H9 (cell line): Measurements from ENCODE around the gene PPP1R8. TPM values are rescaled to one million over a fixed set of nuclear protein-coding genes. Genes with fewer than 3 reads are reported as not detected.

Source experiments
- DNase-seq: peaks from one replicate; pipeline ENCODE4 v3.0.0-alpha.2; 2017
- H2AFZ ChIP-seq: one replicate; pipeline ENCODE4 v1.6.1; 2013; ENCODE audit warnings: mild to moderate bottlenecking, low read length, control low read depth, moderate library complexity
- H2AK5ac ChIP-seq: 2 replicates; pipeline ENCODE4 v1.6.1; 2013; ENCODE audit warnings: low read length, control low read depth, mixed read lengths; ENCODE audit not compliant: insufficient read length
- H2BK120ac ChIP-seq: one replicate; pipeline ENCODE4 v1.6.1; 2013; ENCODE audit warnings: low read depth, mild to moderate bottlenecking, low read length, control low read depth, inconsistent platforms; ENCODE audit not compliant: poor library complexity, severe bottlenecking
- H2BK12ac ChIP-seq: 2 replicates; pipeline ENCODE4 v1.6.1; 2013; ENCODE audit warnings: low read length, control low read depth, mixed read lengths, low read depth; ENCODE audit not compliant: insufficient read length
- H2BK15ac ChIP-seq: 2 replicates; pipeline ENCODE4 v1.6.1; 2013; ENCODE audit warnings: low read depth, low read length, control low read depth
- H2BK20ac ChIP-seq: one replicate; pipeline ENCODE4 v1.6.1; 2013; ENCODE audit warnings: low read depth, mild to moderate bottlenecking, low read length, control low read depth, inconsistent platforms; ENCODE audit not compliant: poor library complexity, severe bottlenecking
- H2BK5ac ChIP-seq: 2 replicates; pipeline ENCODE4 v1.6.1; 2013; ENCODE audit warnings: low read length, control low read depth, mixed read lengths; ENCODE audit not compliant: insufficient read length
- H3K14ac ChIP-seq: 2 replicates; pipeline ENCODE4 v1.6.1; 2013; ENCODE audit warnings: low read length, control low read depth; ENCODE audit not compliant: insufficient read depth
- H3K18ac ChIP-seq: 2 replicates; pipeline ENCODE4 v1.6.1; 2013; ENCODE audit warnings: low read depth, mild to moderate bottlenecking, mixed read lengths, low read length, control low read depth; ENCODE audit not compliant: insufficient read length
- H3K23ac ChIP-seq: 2 replicates; pipeline ENCODE4 v1.6.1; 2013; ENCODE audit warnings: low read length, control low read depth, mixed read lengths, low read depth; ENCODE audit not compliant: insufficient read length
- H3K23me2 ChIP-seq: 2 replicates; pipeline ENCODE4 v1.6.1; 2013; ENCODE audit warnings: low read depth, mild to moderate bottlenecking, mixed read lengths, low read length, control low read depth; ENCODE audit not compliant: insufficient read length, poor library complexity, severe bottlenecking
- H3K27ac ChIP-seq: 2 replicates; pipeline ENCODE4 v1.5.1; 2013; ENCODE audit warnings: low read length, control low read depth, mixed read lengths, low read depth; ENCODE audit not compliant: insufficient read length
- H3K27me3 ChIP-seq: 2 replicates; pipeline ENCODE4 v1.6.1; 2013; ENCODE audit warnings: low read length, control low read depth, inconsistent platforms; ENCODE audit not compliant: insufficient read depth
- H3K4ac ChIP-seq: 2 replicates; pipeline ENCODE4 v1.6.1; 2013; ENCODE audit warnings: low read depth, mild to moderate bottlenecking, control low read depth, inconsistent platforms, low read length, moderate library complexity
- H3K4me1 ChIP-seq: 2 replicates; pipeline ENCODE4 v1.6.1; 2013; ENCODE audit warnings: low read length, control low read depth, inconsistent platforms; ENCODE audit not compliant: insufficient read depth
- H3K4me2 ChIP-seq: 2 replicates; pipeline ENCODE4 v1.6.1; 2013; ENCODE audit warnings: low read length, control low read depth, mixed read lengths; ENCODE audit not compliant: insufficient read length, insufficient read depth
- H3K56ac ChIP-seq: 2 replicates; pipeline ENCODE4 v1.6.1; 2013; ENCODE audit warnings: low read depth, mild to moderate bottlenecking, mixed read lengths, low read length, control low read depth; ENCODE audit not compliant: insufficient read length
- H3K79me1 ChIP-seq: 2 replicates; pipeline ENCODE4 v1.6.1; 2013; ENCODE audit warnings: low read depth, mild to moderate bottlenecking, moderate library complexity, low read length, control low read depth, inconsistent platforms; ENCODE audit not compliant: insufficient read depth, poor library complexity, severe bottlenecking
- H3K79me2 ChIP-seq: 2 replicates; pipeline ENCODE4 v1.6.1; 2013; ENCODE audit warnings: low read length, control low read depth, inconsistent platforms; ENCODE audit not compliant: insufficient read depth
- H3K9ac ChIP-seq: 2 replicates; pipeline ENCODE4 v1.6.1; 2013; ENCODE audit warnings: low read length, control low read depth, mixed read lengths; ENCODE audit not compliant: insufficient read length; ENCODE audit errors: extremely low read depth
- H3K9me3 ChIP-seq: one replicate; pipeline ENCODE4 v1.6.1; 2013; ENCODE audit warnings: low read depth, low read length, inconsistent platforms; ENCODE audit not compliant: control insufficient read depth
- H3T11ph ChIP-seq: one replicate; pipeline ENCODE4 v1.6.1; 2013; ENCODE audit warnings: mild to moderate bottlenecking, low read length, control low read depth, inconsistent platforms
- H4K20me1 ChIP-seq: one replicate; pipeline ENCODE4 v1.6.1; 2013; ENCODE audit not compliant: control insufficient read depth, insufficient read length, insufficient read depth
- H4K5ac ChIP-seq: 2 replicates; pipeline ENCODE4 v1.6.1; 2013; ENCODE audit warnings: low read depth, mild to moderate bottlenecking, mixed read lengths, low read length, control low read depth; ENCODE audit not compliant: insufficient read length
- H4K8ac ChIP-seq: replicated peaks from 2 replicates; pipeline ENCODE4 v1.6.1; 2013; ENCODE audit warnings: low read length, control low read depth, mixed read lengths, low read depth; ENCODE audit not compliant: insufficient read length
- H4K91ac ChIP-seq: 2 replicates; pipeline ENCODE4 v1.6.1; 2013; ENCODE audit warnings: low read depth, mild to moderate bottlenecking, moderate library complexity, mixed read lengths, low read length, control low read depth; ENCODE audit not compliant: insufficient read length
- H3K27ac Mint-ChIP-seq, 3 experiments: 2 replicates in 2 of 3; 3 replicates in 1 of 3; pipeline ENCODE4 v1.8.0; 2020 to 2021; ENCODE audit warnings: mixed read lengths in 3 of 3, mild to moderate bottlenecking in 1 of 3, moderate library complexity in 1 of 3
- H3K27me3 Mint-ChIP-seq: 2 replicates; pipeline ENCODE4 v1.8.0; 2021; ENCODE audit warnings: low read depth, mild to moderate bottlenecking, moderate library complexity, mixed read lengths
- H3K36me3 Mint-ChIP-seq, 3 experiments: 2 replicates in 2 of 3; 3 replicates in 1 of 3; pipeline ENCODE4 v1.8.0; 2020 to 2021; ENCODE audit warnings: low read depth in 3 of 3, mixed read lengths in 3 of 3; ENCODE audit not compliant: insufficient read depth in 1 of 3
- H3K4me1 Mint-ChIP-seq, 2 experiments: 2 replicates each; pipeline ENCODE4 v1.8.0; 2020; ENCODE audit warnings: mixed read lengths in 2 of 2
- H3K4me3 Mint-ChIP-seq, 2 experiments: 2 replicates in 1 of 2; 3 replicates in 1 of 2; pipeline ENCODE4 v1.8.0; 2020 to 2021; ENCODE audit warnings: mild to moderate bottlenecking in 2 of 2, mixed read lengths in 2 of 2, moderate library complexity in 1 of 2
- H3K9me3 Mint-ChIP-seq, 2 experiments: 2 replicates in 1 of 2; 3 replicates in 1 of 2; pipeline ENCODE4 v1.8.0; 2020; ENCODE audit warnings: mild to moderate bottlenecking in 2 of 2, mixed read lengths in 2 of 2, moderate library complexity in 1 of 2
- CTCF ChIP-seq: fragments of 200-600 bp; sonication (generic); conservative IDR thresholded peaks from 3 replicates; pipeline ENCODE4 v1.8.0; 2021; ENCODE audit warnings: antibody characterized with exemption, mild to moderate bottlenecking
- WGBS: extraction: QIAGEN DNeasy Blood & Tissue Kit; methylation state at CpG from one replicate; pipeline ENCODE4 v1.1.7; 2013; ENCODE audit warnings: missing lambda C conversion rate, low lambda C conversion rate, mixed read lengths; ENCODE audit not compliant: insufficient read length; ENCODE audit errors: extremely low coverage; 5-methylcytosine and 5-hydroxymethylcytosine counted together
- total RNA-seq: library from RNA; stranded (reverse); gene quantifications from 2 replicates; pipeline ENCODE4 v1.2.1, GENCODE V29; 2021

Gene PPP1R8
- total RNA-seq, 1 experiment from 2014 or later, result 58.8 TPM

- Mint-ChIP-seq H3K27ac (no peak overlapping the region), H3K36me3 (no peaks in the 10 kb centered on the region; a peak in 1 of 7 replicates), H3K4me3 (no peak overlapping the region; a peak in 1 of 5 replicates), H3K9me3 (no peaks in the 10 kb centered on the region), H3K4me1 (peaks cover 20 to 26% of the 10 kb centered on the region in 2 experiments), H3K27me3 (no peaks in the 10 kb centered on the region; the same call in 1 of the 2 replicates)
- no peak overlapping the region for H4K8ac ChIP-seq
- H3K14ac ChIP-seq, result no peak overlapping the region
- no peak overlapping the region for H3K4ac ChIP-seq
- no peak overlapping the region for H2BK120ac ChIP-seq
- WGBS, result no CpG with 5 or more reads among the region's 14 CpGs
- H3K4me2 ChIP-seq, result no peak overlapping the region
- H3K56ac ChIP-seq, result no peak overlapping the region
- no peaks in the 10 kb centered on the region for H3K27me3 ChIP-seq
- peak; percentile 30 for DNase-seq
- H3K79me2 ChIP-seq, result no peaks in the 10 kb centered on the region
- no peak overlapping the region for H3K9ac ChIP-seq
- no peak overlapping the region for H4K91ac ChIP-seq
- H3K9me3 ChIP-seq, result no peaks in the 10 kb centered on the region
- H3K4me1 ChIP-seq, result no peaks in the 10 kb centered on the region
- no peak overlapping the region for H3T11ph ChIP-seq
- H3K23me2 ChIP-seq, result no peaks in the 10 kb centered on the region
- no peak overlapping the region for H2AK5ac ChIP-seq
- H2AFZ ChIP-seq, result no peak overlapping the region
- H2BK5ac ChIP-seq, result no peak overlapping the region
- H3K23ac ChIP-seq, result no peak overlapping the region
- H2BK12ac ChIP-seq, result no peak overlapping the region
- no peak overlapping the region for H3K27ac ChIP-seq
- peak overlapping the region; percentile 11 for H3K18ac ChIP-seq
- H3K79me1 ChIP-seq, result no peaks in the 10 kb centered on the region
- H2BK15ac ChIP-seq, result no peak overlapping the region
- H4K20me1 ChIP-seq, result no peaks in the 10 kb centered on the region
- no peak overlapping the region for H4K5ac ChIP-seq
- H2BK20ac ChIP-seq, result no peak overlapping the region
- TF ChIP-seq CTCF, result no peak
These were observed 28.5 kb downstream of the PPP1R8 start for GRCh38 chr1:27858949-27859576.
